HG03175 (cell line): ENCODE data around the gene ISG15.
"Not testable (repeated sequence)": the region's sequence is repeated elsewhere in the genome, so short reads cannot be mapped to it uniquely, and the experiment has no call there.

Experiments
- ATAC-seq: cut with Tn5 transposase; IDR thresholded peaks from one replicate; pipeline ENCODE4 v1.9.1; 2021; ENCODE audit warnings: mild to moderate bottlenecking, moderate library complexity; ENCODE audit not compliant: unreplicated experiment

Gene ISG15

DNA sequence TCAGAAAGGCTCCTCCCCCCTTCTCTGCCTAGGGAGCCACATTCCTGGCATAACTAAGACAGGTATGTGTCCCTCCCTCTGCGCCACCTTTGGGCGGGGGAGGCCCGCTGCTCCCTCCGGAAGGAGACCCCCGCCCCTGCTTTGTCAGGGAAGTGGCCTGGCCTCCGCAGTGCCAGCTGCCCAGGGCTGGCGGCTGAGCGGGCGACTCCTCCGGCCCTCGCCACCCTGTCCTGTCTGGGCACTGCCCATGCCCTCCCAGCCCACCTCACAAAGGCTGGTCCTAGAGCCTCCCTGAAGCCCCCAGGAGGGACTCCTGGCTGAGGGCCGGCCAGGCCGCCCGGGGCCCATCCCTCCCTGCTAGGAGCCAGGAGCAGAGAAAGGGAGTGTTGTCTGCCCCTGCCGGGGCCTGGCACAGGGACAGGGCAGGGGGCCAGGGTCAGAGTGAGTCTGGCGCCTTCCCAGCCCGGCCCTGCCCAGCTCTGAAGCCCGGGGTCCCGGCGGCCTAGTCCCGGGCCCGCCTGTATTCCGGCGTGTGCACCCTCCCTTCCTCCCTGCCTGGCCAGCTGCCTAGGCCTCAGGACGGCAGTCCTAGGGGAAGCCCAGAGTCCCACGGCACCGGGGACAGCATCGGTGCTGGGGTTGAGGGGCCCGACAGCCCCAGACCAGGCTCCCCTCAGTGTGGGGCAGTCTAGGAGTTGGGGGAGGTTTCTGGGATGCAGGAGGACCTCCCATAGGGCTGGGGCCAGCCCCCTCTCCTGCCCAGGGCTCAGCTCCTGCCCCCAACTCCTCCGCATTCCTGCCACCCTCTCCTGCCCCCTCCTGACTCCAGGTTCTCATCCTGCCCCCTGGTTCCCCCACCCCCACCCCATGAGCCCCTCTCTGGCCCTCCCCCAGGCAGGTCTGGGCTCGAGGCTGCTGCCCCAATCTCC lies 11.7 kb downstream of the ISG15 start:
- ATAC-seq, result no peak

- no peak for ATAC-seq
Measured at GRCh38 chr1:1025730-1026129, 12.4 kb downstream of the ISG15 start.

DNA sequence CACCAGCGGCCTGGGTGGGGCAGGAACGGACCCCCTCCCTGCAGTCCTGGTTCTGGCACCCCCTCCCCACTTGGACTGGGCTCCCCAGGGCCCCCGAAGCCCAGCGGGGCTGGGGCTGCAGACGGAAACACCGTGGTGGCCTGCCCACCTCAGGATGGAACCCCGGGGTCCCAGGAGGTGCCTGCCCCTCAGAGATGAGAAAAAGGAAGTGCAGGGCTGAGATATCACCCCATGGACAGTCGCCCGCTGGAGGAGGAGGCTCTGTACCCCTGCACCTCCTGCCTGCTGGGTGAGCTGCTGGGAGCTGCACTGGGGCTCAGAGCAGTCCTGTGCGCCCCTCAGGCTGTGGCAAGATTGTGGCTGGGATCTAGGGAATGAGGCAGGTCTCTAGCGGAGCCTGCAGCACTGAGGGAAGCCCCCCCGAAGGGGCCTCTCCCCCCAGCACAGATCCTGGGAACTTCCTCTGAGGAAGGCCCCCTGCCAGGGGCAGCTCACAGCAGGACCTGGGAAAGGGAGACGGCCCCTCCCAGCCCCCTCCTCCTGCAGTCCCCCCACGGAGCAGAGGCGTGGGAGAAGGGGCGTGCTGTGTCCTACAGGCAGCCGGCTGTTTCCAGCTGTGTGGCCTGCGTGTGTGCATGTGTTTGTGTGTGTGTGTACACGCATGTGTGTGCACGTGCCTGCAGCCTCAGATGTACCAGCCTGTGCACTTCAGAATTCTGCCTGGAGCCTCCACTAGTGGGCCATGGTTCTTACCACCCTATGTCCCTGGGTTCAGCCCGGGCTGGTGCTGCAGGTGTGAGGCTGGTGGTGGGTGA lies 13.5 kb downstream of the ISG15 start:
- ATAC-seq, result no peak

- no peak for ATAC-seq
Measured at GRCh38 chr1:1027791-1028190, 14.5 kb downstream of the ISG15 start.

- ATAC-seq, result not testable (repeated sequence)
Measured at GRCh38 chr1:1030867-1031658, 17.8 kb downstream of the ISG15 start.

- ATAC-seq, result no peak
Measured at GRCh38 chr1:1031659-1032235, 18.4 kb downstream of the ISG15 start.

DNA sequence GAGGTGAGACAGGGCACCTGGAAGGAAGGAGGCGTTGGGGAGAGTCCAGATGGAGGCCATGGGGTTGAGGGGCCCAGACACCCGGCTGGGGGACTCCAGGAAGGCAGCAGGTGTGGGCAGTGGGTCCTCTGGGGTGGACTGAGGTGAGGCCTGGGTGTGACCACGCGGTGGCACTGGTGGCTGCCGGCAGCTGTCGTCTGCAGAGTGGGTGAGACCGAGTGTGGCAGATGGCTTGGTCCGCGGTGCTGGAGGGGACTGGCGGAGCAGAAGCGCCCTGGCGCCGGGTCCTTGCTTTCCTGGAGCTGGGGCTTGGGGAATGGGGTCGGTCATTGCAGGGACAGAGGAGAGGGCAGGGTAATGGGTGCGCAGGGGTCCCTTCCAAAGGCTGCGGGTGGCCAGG lies 19.1 kb downstream of the ISG15 start:
- ATAC-seq, result no peak

- peak; percentile 85 for ATAC-seq
Measured at GRCh38 chr1:1033009-1033587, 19.8 kb downstream of the ISG15 start.

DNA sequence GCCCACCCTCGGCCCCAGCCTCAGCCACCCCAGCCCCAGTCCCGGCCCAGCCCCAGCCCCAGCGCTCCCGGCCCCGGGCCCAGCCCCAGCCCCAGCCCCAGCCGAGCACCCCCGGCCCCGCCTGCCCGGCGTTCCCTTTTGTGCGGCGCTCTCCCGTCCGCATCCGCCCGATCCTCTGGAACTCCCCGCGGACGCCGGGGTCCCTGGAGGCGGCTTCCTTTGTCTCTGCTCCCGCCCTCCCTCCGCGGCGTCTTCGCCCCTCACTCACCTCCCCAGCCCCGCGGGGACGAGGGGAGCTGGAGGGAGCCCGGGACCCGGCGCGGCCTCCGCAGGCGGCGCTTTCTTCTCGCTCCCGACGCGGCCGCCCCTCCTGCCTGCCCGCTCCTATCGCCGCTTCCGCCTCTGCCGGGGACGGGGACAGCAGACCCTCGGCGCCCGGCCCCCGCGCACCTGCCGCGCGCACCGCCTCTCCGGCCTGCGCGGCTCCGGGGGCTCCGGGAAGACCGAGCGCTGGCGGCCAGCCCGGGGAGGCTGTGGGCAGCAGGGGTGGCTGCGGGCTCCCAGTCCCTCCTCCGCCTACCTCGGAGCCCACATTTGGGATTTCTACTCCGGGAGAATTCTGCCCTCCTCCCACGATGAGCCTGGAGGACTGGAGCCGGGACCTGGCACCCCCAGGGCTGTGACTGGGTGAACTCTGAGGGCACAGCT lies 20.6 kb downstream of the ISG15 start:
- no peak for ATAC-seq

GRCh38 chr1:1034439-1034781 lies 21.1 kb downstream of the ISG15 start:
- ATAC-seq, result no peak

GRCh38 chr1:1035291-1035943 lies 22.1 kb downstream of the ISG15 start:
- no peak for ATAC-seq

- ATAC-seq, result no peak
Measured at GRCh38 chr1:1037366-1038327, 24.4 kb downstream of the ISG15 start.

DNA sequence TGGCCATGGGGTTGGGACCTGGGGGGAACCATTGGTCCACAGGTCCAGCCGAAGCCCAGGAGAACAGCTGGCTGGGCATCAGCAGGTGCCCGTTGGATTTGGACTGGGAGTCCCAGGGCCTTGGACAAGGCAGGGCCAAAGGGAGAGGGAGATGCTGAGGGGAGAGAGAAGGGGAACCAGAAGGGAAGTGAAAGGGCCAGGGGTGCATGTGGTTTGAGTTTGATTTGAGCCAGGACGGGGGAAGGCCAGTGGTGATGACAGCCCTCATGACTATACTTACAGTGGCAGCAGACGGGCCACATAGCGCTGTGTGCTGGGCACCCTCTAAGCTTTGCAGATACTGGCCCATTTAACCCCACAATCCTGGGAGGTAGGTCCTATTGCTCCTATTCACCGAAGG lies 25.4 kb downstream of the ISG15 start:
- ATAC-seq, result peak; percentile 60

DNA sequence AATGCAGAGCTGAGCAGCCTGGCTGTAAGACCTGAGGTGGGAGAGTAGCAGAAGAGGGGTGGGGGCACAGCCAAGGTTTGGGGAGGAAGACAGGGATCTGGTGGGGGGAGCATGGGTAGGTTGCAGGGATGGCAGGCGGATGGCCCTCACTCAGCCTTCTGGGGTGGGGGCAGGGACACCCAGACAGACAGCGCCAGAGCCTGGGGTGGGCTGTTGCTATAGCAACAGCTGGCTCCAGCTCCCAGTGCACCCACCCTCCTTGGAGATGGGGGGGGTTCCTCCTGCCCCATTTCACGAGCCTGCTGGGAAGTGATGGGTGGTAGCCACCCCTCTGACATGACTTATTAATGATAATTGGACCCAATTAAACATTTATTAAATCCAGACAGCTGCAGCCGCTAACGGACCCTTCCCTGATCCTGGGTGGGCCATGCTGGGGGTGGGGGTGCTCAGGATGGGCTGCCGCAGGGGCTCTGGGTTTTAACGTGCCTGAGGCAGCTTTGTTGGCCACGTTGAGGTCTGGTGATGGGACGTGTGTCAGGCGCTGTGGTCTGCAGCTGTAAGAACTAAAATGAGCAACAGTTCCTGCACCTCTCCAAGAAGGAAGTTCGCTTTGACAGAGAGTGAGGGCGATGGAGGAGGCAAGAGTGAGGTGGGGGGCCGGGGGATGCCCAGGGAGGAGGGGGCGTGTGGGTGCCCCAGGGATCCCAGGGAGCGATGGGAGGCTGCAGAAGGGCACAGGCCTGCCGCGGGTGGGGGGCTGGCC lies 26.0 kb downstream of the ISG15 start:
- ATAC-seq, result no peak

DNA sequence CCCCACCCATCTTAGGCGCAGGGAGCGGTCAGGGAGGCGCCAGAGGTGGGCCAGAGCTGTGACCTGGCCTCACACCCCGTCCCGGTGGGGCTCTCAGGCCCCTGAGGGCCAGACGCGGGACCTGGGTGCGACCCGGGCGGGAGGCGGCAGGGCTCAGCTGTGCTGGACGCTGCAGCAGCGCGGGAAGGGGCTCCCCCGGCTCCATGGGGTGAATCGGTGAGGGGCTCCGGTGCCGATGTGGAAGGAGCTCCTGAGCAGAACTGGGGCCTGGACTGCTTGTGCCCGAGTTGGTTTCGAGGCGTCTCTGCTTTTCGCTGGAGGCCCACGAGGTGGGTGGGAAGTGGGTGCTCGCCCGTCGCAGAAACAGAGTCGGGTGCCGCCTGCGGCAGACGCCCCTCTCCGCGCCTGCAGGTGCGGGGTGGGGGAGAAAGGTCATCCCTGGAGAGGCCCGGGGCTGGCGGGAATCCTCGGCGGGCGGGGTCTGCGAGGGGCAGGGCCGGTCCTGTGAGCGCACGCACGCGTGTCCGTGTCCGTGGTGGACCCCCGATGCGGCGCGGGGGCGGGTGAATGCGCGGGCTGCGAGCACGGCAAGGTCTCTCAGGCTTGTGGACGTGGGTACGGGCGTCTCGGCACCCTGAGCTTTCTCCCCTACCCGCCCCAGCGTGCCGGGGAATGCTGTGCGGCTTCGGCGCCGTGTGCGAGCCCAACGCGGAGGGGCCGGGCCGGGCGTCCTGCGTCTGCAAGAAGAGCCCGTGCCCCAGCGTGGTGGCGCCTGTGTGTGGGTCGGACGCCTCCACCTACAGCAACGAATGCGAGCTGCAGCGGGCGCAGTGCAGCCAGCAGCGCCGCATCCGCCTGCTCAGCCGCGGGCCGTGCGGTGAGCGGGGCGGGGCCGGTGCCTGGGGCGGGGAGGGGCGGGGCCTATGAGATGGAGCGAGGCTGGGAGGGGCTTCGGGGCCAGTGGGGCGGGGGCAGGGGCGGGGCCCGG lies 27.0 kb downstream of the ISG15 start:
- peak; percentile 52 for ATAC-seq

DNA sequence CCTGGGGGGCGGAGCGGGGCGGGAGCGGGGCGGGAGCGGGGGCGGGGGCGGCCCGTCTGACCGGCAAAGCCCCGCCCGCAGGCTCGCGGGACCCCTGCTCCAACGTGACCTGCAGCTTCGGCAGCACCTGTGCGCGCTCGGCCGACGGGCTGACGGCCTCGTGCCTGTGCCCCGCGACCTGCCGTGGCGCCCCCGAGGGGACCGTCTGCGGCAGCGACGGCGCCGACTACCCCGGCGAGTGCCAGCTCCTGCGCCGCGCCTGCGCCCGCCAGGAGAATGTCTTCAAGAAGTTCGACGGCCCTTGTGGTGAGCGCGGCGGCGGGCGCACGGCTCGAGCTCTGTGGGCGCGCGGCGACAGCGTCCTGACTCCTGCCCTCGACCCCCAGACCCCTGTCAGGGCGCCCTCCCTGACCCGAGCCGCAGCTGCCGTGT lies 27.8 kb downstream of the ISG15 start:
- ATAC-seq, result peak; percentile 5
